Activated naive CD4-positive, alpha-beta T cell (primary cell): ENCODE results near the gene CYP2C9.

Source experiments
- DNase-seq, 4 experiments: peaks; one replicate each; lab custom pipeline; 2025; lab: John Stamatoyannopoulos, UW

The CYP2C9 gene

GRCh38 chr10:95039281-95039680 is 100.8 kb downstream of the CYP2C9 start:
- DNase-seq = no peak
